ENCODE measurements around the gene FGF6. TPM values are rescaled to one million over a fixed set of nuclear protein-coding genes. Genes with fewer than 3 reads are reported as not detected.
A peak's percentile ranks its signal among the peaks of the same experiment; 100 is the strongest.

The FGF6 gene
- total RNA-seq, 2 experiments from 2014 or later = not detected

- no peaks in the 10 kb centered on the region for H3K27me3 ChIP-seq (ENCODE audit: control insufficient read depth in 1 of 2, insufficient read depth in 2 of 2, low read length in 2 of 2)
- no peaks in the 10 kb centered on the region for H3K9me3 ChIP-seq (ENCODE audit: control insufficient read depth in 1 of 2, insufficient read depth in 1 of 2, low read length in 2 of 2)
- H3K9me3 Mint-ChIP-seq = no peaks in the 10 kb centered on the region
- ATAC-seq (ENCODE audit: poor library complexity) = no peak
- H3K4me1 ChIP-seq (ENCODE audit: insufficient read depth, low read length) = no peaks in the 10 kb centered on the region
- no peaks in the 10 kb centered on the region for H3K4me1 Mint-ChIP-seq (ENCODE audit: low read depth)
- ChIA-PET CTCF (no interaction called here), POLR2A (no interaction called here)
- no peak overlapping the region for H3K27ac Mint-ChIP-seq
- no peaks in the 10 kb centered on the region for H3K36me3 ChIP-seq (ENCODE audit: insufficient read depth, low read length)
- DNase-seq = no peak
- intact Hi-C loops (cut with DNase I, micrococcal nuclease) = no loop called here
- no peak for TF ChIP-seq CTCF (IDR thresholded peaks at IDR 0.05)
- H3K4me3 ChIP-seq (ENCODE audit: low read length) = no peak overlapping the region
- no peaks in the 10 kb centered on the region for H3K36me3 Mint-ChIP-seq (ENCODE audit: low read depth)
- H3K27me3 Mint-ChIP-seq = peaks cover 4% of the 10 kb centered on the region
- H3K27ac ChIP-seq (ENCODE audit: low read depth in 1 of 2, low read length in 2 of 2) = no peak overlapping the region
- no peak overlapping the region for H3K4me3 Mint-ChIP-seq
Measured at GRCh38 chr12:4422985-4423384, 22.6 kb downstream of the FGF6 start.

GRCh38 chr12:4421590-4422031, 24.0 kb downstream of the FGF6 start:
- ChIA-PET CTCF (interaction anchor here (1.0 to 1.4 kb wide), 4 partner anchors 15 to 117 kb away, joined by 3 to 4 read pairs (median 3); a partner anchor contains a TSS), POLR2A (no interaction called here)
- H3K4me1 ChIP-seq (ENCODE audit: insufficient read depth, low read length) = no peaks in the 10 kb centered on the region
- H3K36me3 Mint-ChIP-seq (ENCODE audit: low read depth) = no peaks in the 10 kb centered on the region
- no peak overlapping the region for H3K27ac Mint-ChIP-seq
- intact Hi-C loops (cut with DNase I, micrococcal nuclease) = loop anchor here (1.0 kb wide), 2 partner anchors 105 to 106 kb away; no protein-coding TSS in a partner anchor
- H3K27ac ChIP-seq (ENCODE audit: low read depth in 1 of 2, low read length in 2 of 2) = no peak overlapping the region
- no peak overlapping the region for H3K4me3 ChIP-seq (ENCODE audit: low read length)
- no peak overlapping the region for H3K4me3 Mint-ChIP-seq
- H3K9me3 Mint-ChIP-seq = no peaks in the 10 kb centered on the region
- ATAC-seq (ENCODE audit: poor library complexity) (no peak), DNase-seq (peak in 5 of 14 experiments; percentile 5 to 70 (median 49))
- H3K36me3 ChIP-seq (ENCODE audit: insufficient read depth, low read length) = no peaks in the 10 kb centered on the region
- peaks cover 0 to 3% of the 10 kb centered on the region in 2 experiments for H3K27me3 ChIP-seq (ENCODE audit: control insufficient read depth in 1 of 2, insufficient read depth in 2 of 2, low read length in 2 of 2)
- peaks cover 8% of the 10 kb centered on the region for H3K27me3 Mint-ChIP-seq
- TF ChIP-seq CTCF (IDR thresholded peaks at IDR 0.05) = peak; percentile 92
- H3K4me1 Mint-ChIP-seq (ENCODE audit: low read depth) = no peaks in the 10 kb centered on the region
- no peaks in the 10 kb centered on the region for H3K9me3 ChIP-seq (ENCODE audit: control insufficient read depth in 1 of 2, insufficient read depth in 1 of 2, low read length in 2 of 2)

GRCh38 chr12:4420138-4420670, 25.4 kb downstream of the FGF6 start:
- Mint-ChIP-seq H3K27me3 (peaks cover 19% of the 10 kb centered on the region), H3K27ac (no peak overlapping the region)

More at GRCh38 chr12:4420138-4420670, 25.4 kb downstream of the FGF6 start:
- intact Hi-C loops (cut with DNase I, micrococcal nuclease) = no loop called here
- Histone ChIP-seq H3K4me1 (ENCODE audit: insufficient read depth, low read length) (peaks cover 2% of the 10 kb centered on the region), H3K4me3 (ENCODE audit: low read length) (no peak overlapping the region), H3K27ac (ENCODE audit: low read depth in 1 of 2, low read length in 2 of 2) (no peak overlapping the region), H3K36me3 (ENCODE audit: insufficient read depth, low read length) (no peaks in the 10 kb centered on the region), H3K9me3 (ENCODE audit: control insufficient read depth in 1 of 2, insufficient read depth in 1 of 2, low read length in 2 of 2) (no peaks in the 10 kb centered on the region), H3K27me3 (ENCODE audit: control insufficient read depth in 1 of 2, insufficient read depth in 2 of 2, low read length in 2 of 2) (peaks cover 3 to 5% of the 10 kb centered on the region in 2 experiments)
- no peak for TF ChIP-seq CTCF (IDR thresholded peaks at IDR 0.05)
- Mint-ChIP-seq H3K4me3 (no peak overlapping the region), H3K9me3 (no peaks in the 10 kb centered on the region), H3K4me1 (ENCODE audit: low read depth) (peaks cover 5% of the 10 kb centered on the region), H3K36me3 (ENCODE audit: low read depth) (no peaks in the 10 kb centered on the region)
- ATAC-seq (ENCODE audit: poor library complexity) (no peak), DNase-seq (no peak)
- POLR2A ChIA-PET = interaction anchor here (1.2 kb wide), 1 partner anchor 107 kb away, joined by 4 read pairs; no protein-coding TSS in a partner anchor
- CTCF ChIA-PET = interaction anchor here (1.4 kb wide), 1 partner anchor 106 kb away, joined by 3 read pairs; no protein-coding TSS in a partner anchor
